VCaP (cell line): ENCODE data around the gene ALDH16A1.

ENCODE experiments used
- H3K27ac ChIP-seq: fragments of 450-650 bp; 2 replicates; pipeline ENCODE4 v1.5.1; 2017
- TF ChIP-seq, protein P1 (sequence below): fragments of 450-650 bp; conservative IDR thresholded peaks from 2 replicates; pipeline ENCODE4 v1.5.1; 2017; ENCODE audit warnings: mild to moderate bottlenecking, moderate library complexity

Gene ALDH16A1

DNA sequence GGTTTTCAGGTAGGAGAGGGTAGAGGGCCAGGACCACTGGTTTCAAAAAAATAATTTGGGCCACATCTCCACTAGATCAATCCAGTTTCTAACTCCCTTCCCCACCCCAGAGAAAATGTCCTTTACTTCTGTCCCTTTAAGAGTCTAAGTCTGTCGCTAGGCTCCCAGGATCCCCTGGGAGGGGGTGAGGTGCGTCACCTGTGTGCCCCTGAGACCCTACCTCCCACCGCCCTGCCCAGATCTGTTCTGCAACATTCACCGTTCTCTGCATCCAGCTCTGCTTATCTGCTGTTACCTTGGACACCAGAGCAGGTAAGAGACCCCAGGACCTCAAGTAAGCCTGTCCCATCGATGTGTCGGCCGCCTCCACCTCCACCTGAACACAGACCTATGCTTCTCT lies 27.8 kb upstream of the ALDH16A1 start, which contains the start of gene GFY:
GFY (plus strand) TSS at position 211 of the 400 bp plus-strand sequence. CDS start 1,043 bp downstream, outside the sequence.
- no peak within 1 kb of the TSS for H3K27ac ChIP-seq
- TF ChIP-seq, protein P1, sequence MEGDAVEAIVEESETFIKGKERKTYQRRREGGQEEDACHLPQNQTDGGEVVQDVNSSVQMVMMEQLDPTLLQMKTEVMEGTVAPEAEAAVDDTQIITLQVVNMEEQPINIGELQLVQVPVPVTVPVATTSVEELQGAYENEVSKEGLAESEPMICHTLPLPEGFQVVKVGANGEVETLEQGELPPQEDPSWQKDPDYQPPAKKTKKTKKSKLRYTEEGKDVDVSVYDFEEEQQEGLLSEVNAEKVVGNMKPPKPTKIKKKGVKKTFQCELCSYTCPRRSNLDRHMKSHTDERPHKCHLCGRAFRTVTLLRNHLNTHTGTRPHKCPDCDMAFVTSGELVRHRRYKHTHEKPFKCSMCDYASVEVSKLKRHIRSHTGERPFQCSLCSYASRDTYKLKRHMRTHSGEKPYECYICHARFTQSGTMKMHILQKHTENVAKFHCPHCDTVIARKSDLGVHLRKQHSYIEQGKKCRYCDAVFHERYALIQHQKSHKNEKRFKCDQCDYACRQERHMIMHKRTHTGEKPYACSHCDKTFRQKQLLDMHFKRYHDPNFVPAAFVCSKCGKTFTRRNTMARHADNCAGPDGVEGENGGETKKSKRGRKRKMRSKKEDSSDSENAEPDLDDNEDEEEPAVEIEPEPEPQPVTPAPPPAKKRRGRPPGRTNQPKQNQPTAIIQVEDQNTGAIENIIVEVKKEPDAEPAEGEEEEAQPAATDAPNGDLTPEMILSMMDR = no peak

DNA sequence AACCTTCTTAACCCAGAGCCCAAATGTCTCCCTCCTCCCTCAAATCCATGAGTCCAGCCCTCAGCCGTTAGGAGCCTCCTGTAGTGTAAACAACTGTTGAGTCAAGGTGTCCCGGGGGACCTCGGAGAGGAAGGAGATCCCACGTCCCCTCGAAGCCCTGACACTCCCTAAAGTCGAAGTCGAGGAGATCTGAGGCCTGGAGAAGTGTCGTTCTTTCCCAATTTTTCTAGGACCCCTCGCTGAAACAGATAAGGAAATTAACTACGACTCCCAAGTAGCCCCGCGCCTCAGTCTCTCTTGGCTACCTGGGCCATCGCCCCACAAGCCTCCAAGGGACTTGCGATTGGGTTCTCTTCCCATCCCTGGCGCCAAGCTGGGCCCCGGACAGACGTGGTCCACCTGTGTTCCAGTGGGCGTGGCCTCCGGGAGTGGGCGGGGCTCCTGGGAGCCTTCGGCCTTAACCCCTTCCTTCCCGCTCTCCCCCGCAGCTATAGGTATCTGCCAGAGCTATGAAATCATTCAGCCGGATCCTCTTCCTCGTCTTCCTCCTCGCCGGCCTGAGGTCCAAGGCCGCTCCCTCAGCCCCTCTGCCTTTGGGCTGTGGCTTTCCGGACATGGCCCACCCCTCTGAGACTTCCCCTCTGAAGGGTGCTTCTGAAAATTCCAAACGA lies 27.0 kb upstream of the ALDH16A1 start:
- TF ChIP-seq, protein P1 = no peak
- no peak overlapping the region for H3K27ac ChIP-seq

DNA sequence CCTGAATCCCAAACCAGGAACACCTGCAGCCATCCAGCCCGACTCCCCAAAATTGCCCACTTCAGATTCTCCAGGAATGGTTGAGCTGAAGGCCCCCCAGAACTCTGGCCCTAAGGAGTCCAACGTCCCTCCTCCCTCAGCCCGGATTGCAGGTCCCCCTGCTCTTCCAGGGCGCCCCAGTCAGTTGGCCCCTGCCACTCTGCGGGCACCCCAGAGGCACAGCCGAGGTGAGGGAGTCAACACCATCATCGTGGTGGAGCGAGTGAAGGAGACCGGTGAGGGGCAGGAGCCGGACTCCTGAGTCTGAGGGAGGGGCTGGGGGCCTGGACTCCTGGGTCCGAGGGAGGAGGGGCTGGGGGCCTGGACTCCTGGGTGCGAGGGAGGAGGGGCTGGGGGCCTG lies 25.7 kb upstream of the ALDH16A1 start:
- TF ChIP-seq, protein P1 = no peak
- H3K27ac ChIP-seq = no peak overlapping the region

DNA sequence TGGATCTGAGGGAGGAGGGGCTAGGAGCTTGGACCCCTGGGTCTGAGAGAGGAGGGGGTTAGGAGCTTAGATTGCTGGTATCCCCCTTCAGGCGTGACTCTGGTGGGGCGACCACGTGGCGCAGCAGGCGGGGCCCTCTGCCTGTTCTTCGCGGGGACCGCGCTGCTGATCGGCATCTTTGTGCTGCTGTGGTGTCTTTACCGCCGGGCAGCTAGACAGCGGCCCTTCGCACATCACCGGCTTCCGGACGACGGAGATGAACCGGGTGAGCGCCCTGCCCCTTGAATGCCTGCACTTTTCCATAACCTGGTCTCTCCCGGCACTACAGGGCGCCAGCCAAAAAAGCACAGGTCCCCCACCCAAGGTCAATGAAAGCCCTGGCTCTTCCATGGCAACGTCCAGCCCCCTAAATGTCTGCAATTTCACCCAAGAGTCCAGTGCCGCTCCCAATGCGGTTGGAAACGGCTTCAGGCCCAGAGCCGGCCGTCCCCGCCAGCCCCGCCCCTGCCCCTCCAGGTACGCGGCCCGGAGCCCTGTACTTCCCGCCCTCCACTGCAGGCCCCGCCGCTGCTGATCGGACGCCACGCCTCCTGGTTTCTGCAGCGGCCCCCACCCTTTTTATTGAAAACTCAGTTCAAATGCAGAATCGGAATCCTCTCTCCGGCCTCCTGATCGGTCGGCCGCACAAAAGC lies 25.0 kb upstream of the ALDH16A1 start:
- TF ChIP-seq, protein P1 = no peak
- H3K27ac ChIP-seq = peak overlapping the region; percentile 42; the same call in 1 of the 2 replicates

DNA sequence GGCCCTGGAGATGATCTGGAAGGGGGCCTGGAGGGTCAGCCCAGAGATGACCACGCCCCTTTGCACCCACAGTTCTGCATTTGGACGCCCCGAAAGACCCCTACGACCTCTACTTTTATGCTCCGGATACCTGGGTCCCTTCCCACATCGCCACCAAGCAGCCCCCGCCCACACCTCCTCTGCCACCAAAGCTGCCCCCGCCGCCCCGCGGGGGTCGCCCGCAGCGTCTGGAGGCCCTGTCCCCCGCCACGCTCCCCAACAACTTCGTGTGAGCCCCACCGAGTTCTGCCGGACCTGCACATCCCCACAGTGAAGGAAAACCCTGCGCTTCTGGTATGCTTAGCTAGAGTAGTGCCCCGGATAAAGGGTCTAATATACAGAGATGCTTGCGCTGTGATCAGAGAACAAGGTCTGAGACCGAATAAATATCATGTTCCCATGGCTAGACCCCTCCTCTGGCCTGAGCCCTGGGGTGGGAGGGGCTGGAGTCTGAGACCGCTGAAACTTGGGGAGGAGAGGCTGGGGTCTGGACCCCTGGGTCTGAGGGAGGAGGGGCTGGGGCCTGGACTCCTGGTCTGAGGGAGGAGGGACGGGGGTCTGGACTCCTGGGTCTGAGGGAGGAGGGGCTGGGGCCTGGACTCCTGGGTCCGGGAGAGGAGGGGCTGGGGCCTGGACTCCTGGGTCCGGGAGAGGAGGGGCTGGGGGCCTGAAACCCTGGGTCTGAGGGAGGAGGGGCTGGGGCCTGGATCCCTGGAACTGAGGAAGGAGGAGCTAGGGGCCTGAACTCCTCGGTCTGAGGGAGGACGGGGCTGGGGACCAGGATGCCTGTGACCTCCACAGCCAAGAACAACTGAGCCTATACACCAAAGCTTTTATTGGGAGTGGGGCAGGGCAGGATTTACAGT lies 24.2 kb upstream of the ALDH16A1 start:
- TF ChIP-seq, protein P1 = no peak

DNA sequence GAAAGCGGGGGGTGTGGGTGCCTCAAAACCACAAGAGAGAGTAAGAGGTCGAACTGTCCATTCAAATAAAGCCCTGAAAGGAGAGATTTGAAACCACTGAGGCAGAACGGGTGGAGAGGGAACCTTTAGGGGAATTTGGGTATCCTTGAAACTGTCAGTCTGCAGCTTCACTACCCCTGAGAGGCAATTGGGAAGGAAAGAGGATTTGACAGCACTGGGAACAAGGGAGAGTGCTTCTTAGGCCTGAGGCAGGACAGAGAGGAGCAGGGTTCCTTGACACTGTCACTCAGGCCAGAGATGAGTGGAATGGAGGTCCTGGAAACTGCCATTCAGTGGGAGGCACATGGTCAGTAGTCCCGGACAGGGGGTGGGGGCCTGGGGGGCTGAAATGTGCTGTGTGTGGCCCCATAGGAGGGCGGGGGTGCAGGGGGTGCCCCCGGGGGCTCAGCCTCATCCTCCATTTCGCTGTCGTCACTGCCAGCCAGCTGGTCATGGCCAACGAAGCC lies 22.8 kb upstream of the ALDH16A1 start:
- TF ChIP-seq, protein P1 = no peak
- no peak overlapping the region for H3K27ac ChIP-seq

More for the DNA sequence above, 24.2 kb upstream of the ALDH16A1 start:
- peak overlapping the region; percentile 42; the same call in 1 of the 2 replicates for H3K27ac ChIP-seq
